HG03196 (cell line): ENCODE results near the gene CACNG7.
"Not testable (repeated sequence)": the region's sequence is repeated elsewhere in the genome, so short reads cannot be mapped to it uniquely, and the experiment has no call there.

Source experiments
- ATAC-seq: cut with Tn5 transposase; IDR thresholded peaks from one replicate; pipeline ENCODE4 v1.9.1; 2021; ENCODE audit not compliant: unreplicated experiment

Gene CACNG7

GRCh38 chr19:53908935-53909415 lies at the start of gene CACNG7:
Gene CACNG7, plus strand, starts transcription at chr19:53909278. Its CDS starts 3,554 bp downstream, at chr19:53912832.
- no peak for ATAC-seq

GRCh38 chr19:53864308-53864836 lies 44.7 kb upstream of the CACNG7 start:
- no peak for ATAC-seq

DNA sequence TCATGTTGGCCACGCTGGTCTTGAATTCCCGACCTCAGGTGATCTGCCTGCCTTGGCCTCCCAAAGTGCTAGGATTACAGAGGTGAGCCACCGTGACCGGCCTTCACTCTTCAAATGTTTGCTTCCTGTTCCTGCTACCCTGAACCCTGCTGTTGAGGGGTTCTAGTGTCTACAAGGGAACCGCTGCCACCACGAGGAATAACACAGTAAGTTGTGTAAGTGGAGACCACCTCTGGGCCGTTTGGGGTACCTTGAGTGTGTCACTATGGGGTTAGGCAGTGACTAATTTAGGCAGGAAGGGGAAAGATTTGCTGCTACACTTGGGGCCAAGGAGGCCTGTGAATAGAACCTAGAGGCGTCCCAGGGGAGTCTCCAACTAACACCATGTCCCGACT lies 43.6 kb upstream of the CACNG7 start:
- ATAC-seq: no peak

- ATAC-seq: peak; percentile 33
Measured at GRCh38 chr19:53865918-53866864, 42.9 kb upstream of the CACNG7 start.

GRCh38 chr19:53866865-53867224 lies 42.2 kb upstream of the CACNG7 start:
- no peak for ATAC-seq

DNA sequence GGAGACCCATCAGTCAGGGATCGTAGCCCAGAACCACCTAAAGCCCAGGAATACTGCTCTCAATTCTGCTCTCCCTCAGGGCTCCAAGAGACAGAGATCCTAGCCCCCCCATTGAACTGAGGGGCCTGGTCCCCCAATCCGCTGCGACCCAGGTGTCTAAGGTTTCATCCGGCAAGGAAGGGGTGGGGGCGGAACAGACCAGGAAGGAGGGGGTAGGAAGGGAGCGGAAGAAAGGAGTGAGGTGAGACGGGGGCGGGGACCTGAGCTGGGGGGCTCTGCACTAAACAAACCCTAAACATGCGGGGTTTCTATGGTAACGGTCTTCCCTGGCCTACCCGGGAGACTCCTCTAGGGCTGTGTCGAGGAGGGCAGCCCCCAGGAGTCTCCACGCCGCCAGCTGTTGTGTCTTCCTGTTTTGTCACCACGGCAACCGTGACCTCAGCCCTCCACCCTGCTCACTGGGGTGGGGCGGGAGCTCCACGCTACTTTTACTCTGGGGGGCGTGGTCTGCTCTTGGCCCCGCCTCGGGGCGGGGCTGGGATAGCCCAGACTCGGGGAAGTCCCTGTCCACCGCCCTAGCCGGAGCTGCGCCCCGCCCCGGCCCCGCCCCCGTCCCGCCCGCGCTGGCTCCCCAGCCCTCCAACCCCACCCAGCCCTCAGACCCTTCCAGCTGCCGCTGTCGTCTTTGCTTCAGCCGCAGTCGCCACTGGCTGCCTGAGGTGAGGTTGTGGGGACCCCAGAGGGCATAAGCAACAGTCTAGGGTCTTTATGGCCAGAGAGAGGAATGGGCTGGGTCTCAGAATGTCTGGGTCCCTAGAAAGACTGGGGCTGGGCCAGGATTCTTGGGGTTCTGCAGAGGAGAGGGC lies 41.6 kb upstream of the CACNG7 start, which contains the start of gene MYADM:
MYADM (plus strand) TSS at position 659 of the 866 bp plus-strand sequence. CDS start 5,647 bp downstream, outside the sequence.
- ATAC-seq: peak; percentile 74

- ATAC-seq: no peak
Measured at GRCh38 chr19:53868091-53868891, 40.8 kb upstream of the CACNG7 start.

DNA sequence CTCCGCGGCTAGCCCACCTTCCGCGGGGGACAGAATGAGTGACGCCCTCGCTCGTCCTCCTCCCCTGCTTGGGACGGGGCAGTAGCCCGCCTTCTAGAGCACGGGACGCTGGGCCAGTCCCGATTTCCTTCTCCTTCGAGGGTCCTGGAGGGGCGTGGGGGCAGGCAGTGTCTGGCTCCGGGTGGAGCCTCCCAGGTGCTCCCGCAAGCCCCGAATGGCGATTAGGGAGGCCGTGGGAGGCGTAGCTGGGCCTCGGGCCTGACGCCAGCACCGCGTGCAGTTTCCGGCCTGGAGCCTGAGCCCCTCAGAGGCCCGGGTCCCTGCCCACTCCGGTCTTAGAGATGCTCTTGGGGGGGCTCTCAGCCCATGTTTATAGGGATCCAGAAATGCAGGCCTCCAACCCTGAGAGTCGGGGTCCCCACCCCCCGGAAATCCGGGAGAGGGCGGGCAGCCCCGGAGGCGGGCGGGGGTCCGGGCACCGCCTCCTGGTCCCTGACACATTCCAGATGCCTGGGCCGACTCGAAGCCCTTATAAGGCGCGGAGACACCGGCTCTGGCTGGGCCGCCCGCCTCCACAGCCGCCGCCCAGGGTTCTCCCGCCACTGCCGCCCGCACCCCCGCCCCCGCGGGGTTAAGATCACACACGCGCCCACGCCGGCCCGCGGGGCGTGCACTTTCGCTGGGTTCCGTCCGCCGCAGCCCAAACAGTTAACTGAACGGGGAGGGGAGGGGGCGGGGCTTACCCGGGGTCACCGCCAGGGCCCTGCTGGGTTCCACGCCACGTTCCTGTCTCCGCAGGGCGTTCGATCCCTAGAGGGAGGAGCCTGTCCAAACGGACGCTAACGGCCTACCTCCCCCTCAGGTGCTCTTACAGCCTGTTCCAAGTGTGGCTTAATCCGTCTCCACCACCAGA lies 39.9 kb upstream of the CACNG7 start:
- ATAC-seq: peak; percentile 32

GRCh38 chr19:53869805-53870484 lies 39.1 kb upstream of the CACNG7 start:
- ATAC-seq: not testable (repeated sequence)

DNA sequence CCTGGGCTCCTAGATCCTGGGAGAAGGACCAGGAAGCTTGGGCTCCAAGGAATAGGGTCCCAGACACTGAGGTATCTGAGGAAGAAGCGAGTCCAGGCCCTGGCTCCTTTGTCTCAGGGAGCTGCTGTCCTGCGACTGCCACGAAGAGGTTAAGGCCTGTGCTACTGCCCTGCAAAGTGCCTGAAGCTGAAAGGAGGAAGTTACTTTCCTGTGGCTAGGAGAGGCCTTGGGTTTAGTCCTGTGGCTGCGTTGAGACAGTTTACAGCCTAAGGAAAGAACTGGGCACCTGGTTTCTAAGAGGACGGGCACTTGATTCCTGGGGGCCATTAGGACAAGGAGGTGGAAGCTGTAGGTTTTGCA lies 38.6 kb upstream of the CACNG7 start:
- ATAC-seq: no peak

- ATAC-seq: no peak
Measured at GRCh38 chr19:53871454-53871853, 37.6 kb upstream of the CACNG7 start.

GRCh38 chr19:53872762-53873161 lies 36.3 kb upstream of the CACNG7 start:
- ATAC-seq: no peak

- ATAC-seq: no peak
Measured at GRCh38 chr19:53873773-53874605, 35.1 kb upstream of the CACNG7 start.

DNA sequence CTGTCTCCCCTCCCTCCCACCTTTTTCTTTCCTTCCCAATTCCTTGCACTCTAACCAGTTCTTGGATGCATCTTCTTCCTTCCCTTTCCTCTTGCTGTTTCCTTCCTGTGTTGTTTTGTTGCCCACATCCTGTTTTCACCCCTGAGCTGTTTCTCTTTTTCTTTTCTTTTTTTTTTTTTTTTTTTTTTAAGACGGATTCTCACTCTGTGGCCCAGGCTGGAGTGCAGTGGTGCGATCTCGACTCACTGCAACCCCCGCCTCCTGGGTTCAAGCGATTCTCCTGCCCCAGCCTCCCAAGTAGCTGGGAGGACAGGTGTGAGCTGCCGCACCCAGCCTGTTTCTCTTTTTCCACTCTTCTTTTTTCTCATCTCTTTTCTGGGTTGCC lies 34.5 kb upstream of the CACNG7 start:
- ATAC-seq: no peak

DNA sequence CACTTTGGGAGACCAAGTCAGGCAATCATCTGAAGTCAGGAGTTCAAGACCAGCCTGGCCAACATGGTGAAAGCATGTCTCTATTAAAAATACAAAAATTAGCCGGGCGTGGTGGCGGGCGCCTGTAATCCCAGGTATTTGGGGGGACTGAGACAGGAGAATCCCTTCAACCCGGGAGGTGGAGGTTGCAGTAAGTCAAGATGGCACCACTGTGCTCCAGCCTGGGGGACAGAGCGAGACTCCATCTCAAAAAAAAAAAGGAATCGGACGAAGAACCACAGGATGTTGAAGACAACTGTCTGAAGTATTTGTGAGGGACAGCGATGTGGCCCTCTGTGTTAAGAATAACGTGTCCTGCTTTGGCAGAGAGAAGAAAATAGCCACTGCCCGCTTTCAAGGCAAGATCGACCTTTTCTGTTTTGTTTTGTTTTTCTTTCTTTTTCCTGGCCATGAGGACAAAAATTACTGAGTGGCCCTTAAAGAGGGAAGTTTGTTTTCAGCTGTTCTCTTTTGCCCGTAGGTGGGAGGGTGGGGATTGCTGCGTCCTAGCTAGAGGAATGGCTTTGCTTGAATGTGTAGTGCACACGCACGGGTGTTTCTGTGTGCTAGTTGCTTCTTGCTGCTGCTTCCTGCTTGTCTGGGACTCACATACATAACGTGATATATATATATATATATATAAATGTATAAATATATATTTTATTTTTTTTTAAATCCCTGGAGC lies 33.3 kb upstream of the CACNG7 start:
- no peak for ATAC-seq

GRCh38 chr19:53876651-53877224 lies 32.3 kb upstream of the CACNG7 start:
- ATAC-seq: no peak

DNA sequence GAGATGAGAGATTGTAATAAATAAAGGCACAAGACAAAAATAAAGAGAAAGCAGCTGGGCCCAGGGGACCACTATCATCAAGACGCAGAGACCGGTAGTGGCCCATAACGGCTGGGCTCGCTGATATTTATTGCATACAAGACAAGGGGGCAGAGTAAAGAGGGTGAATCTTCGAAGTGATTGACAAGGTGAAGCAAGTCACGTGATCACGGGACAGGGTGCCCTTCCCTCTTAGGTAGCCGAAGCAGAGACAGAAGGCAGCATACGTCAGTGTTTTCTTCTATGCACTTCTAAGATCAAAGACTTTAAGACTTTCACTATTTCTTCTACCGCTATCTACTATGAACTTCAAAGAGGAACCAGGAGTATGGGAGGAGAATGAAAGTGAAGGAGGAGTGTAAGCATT lies 31.7 kb upstream of the CACNG7 start:
- no peak for ATAC-seq
